Suprapubic skin (tissue), 4 donors: ENCODE measurements around the gene DDX41. TPM values are rescaled to one million over a fixed set of nuclear protein-coding genes. Genes with fewer than 3 reads are reported as not detected.

Experiments used
- DNase-seq, 2 donors: peaks; one replicate each; pipeline ENCODE4 v3.0.0-alpha.2; 2019; ENCODE audit warnings: low spot score in 2 of 2
- H3K27ac ChIP-seq: fragments of 200-600 bp; sonication (generic); one replicate; pipeline ENCODE4 v1.5.1; 2019
- H3K27me3 ChIP-seq: fragments of 200-600 bp; sonication (generic); one replicate; pipeline ENCODE4 v1.5.1; 2019
- H3K36me3 ChIP-seq: fragments of 200-600 bp; sonication (generic); one replicate; pipeline ENCODE4 v1.5.1; 2019
- H3K4me1 ChIP-seq: fragments of 200-600 bp; sonication (generic); one replicate; pipeline ENCODE4 v1.5.1; 2019
- H3K4me3 ChIP-seq: fragments of 200-600 bp; sonication (generic); one replicate; pipeline ENCODE4 v1.5.1; 2019; ENCODE audit warnings: mild to moderate bottlenecking
- H3K9me3 ChIP-seq: fragments of 200-600 bp; sonication (generic); one replicate; pipeline ENCODE4 v1.5.1; 2019
- EP300 ChIP-seq: sonication (generic); formaldehyde crosslinking; IDR thresholded peaks from one replicate; pipeline ENCODE4 v1.6.1; 2017; ENCODE audit warnings: antibody characterized with exemption
- POLR2A ChIP-seq, 2 donors: fragments of 450-650 bp; IDR thresholded peaks; one replicate each; pipeline ENCODE4 v1.6.1; 2017; ENCODE audit warnings: antibody characterized with exemption in 2 of 2, mild to moderate bottlenecking in 2 of 2, moderate library complexity in 2 of 2
- POLR2AphosphoS5 ChIP-seq, 3 donors: sonication (generic); formaldehyde crosslinking; IDR thresholded peaks; one replicate each; pipeline ENCODE4 v1.6.1; 2017; ENCODE audit warnings: antibody characterized with exemption in 3 of 3
- WGBS: methylation state at CpG from one replicate; pipeline ENCODE4 v1.1.5; 2018; 5-methylcytosine and 5-hydroxymethylcytosine counted together
- total RNA-seq, 4 donors: library from RNA; depleted of rRNA; stranded (reverse); fragments of >200 nt; gene quantifications; one replicate each; pipeline ENCODE4 v1.1.0, GENCODE V29; 2016
- TF ChIP-seq, protein P1 (sequence below), 2 donors: fragments of 200-600 bp in 1 of 2; fragments of 450-650 bp in 1 of 2; sonication (generic) in 1 of 2; IDR thresholded peaks; one replicate each; pipeline ENCODE4 v1.5.1; 2016 to 2019; ENCODE audit warnings: antibody characterized with exemption in 2 of 2, mild to moderate bottlenecking in 1 of 2, moderate library complexity in 1 of 2

The DDX41 gene
- total RNA-seq, 4 donors from 2014 or later: 83.8 to 148 (median 103) TPM

GRCh38 chr5:177509991-177510566 lies 6.7 kb downstream of the DDX41 start:
- Histone ChIP-seq H3K4me3 (no peak overlapping the region), H3K9me3 (no peaks in the 10 kb centered on the region), H3K36me3 (peaks cover 50% of the 10 kb centered on the region), H3K27me3 (no peaks in the 10 kb centered on the region), H3K4me1 (peaks cover 7% of the 10 kb centered on the region), H3K27ac (no peak overlapping the region)
- TF ChIP-seq EP300: no peak
- TF ChIP-seq, protein P1, sequence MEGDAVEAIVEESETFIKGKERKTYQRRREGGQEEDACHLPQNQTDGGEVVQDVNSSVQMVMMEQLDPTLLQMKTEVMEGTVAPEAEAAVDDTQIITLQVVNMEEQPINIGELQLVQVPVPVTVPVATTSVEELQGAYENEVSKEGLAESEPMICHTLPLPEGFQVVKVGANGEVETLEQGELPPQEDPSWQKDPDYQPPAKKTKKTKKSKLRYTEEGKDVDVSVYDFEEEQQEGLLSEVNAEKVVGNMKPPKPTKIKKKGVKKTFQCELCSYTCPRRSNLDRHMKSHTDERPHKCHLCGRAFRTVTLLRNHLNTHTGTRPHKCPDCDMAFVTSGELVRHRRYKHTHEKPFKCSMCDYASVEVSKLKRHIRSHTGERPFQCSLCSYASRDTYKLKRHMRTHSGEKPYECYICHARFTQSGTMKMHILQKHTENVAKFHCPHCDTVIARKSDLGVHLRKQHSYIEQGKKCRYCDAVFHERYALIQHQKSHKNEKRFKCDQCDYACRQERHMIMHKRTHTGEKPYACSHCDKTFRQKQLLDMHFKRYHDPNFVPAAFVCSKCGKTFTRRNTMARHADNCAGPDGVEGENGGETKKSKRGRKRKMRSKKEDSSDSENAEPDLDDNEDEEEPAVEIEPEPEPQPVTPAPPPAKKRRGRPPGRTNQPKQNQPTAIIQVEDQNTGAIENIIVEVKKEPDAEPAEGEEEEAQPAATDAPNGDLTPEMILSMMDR (IDR thresholded peaks at IDR 0.05): no peak
- TF ChIP-seq POLR2AphosphoS5 (IDR thresholded peaks at IDR 0.05): no peak
- TF ChIP-seq POLR2A (IDR thresholded peaks at IDR 0.05): no peak
- no peak for DNase-seq
- WGBS: 55% methylated on average over 4 of the region's 11 CpGs

DNA sequence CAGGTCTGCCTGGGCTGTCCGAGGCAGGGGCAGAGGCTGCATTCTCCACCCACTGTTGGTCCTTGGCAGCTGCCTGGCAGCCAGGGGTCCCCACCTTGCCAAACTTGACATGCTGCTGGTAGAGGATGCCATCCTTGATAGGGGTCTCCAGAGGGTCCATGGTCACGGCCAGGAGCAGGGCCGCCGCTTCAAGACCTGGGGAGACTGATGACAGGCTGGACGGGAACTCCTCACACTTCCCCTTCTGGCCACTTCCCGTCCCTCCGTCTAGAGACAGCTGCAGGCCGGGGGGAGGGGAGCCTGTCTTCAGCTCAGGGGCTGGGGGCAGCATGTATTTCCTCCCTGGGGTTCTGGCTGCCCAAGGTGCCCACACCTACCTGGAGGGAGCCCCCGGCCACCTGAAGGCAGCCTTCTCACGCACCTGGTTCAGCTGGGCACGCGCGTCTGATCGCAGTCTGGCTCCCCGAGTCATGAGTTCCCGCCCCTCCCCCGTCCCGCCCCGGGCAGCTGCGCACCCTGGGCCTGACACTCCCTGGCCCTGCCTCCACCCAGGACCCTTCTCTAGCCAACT lies 7.3 kb downstream of the DDX41 start, which contains the start of gene DOK3:
TSS of gene DOK3 (minus strand) at position 446 of the 571 bp plus-strand sequence. CDS start at position 160, 286 bp downstream.
- no peaks in the 10 kb centered on the region for H3K9me3 ChIP-seq
- H3K27me3 ChIP-seq: no peaks in the 10 kb centered on the region
- DNase-seq: no peak
- H3K4me1 ChIP-seq: peaks cover 4% of the 10 kb centered on the region
- H3K4me3 ChIP-seq: peak within 1 kb of the TSS; percentile 21
- no peak within 1 kb of the TSS for H3K27ac ChIP-seq
- TF ChIP-seq, protein P1 (IDR thresholded peaks at IDR 0.05): no peak
- TF ChIP-seq POLR2AphosphoS5 (IDR thresholded peaks at IDR 0.05) (no peak), POLR2A (IDR thresholded peaks at IDR 0.05) (no peak), EP300 (no peak)
- 39% methylated on average over 12 of the region's 20 CpGs for WGBS
- peaks cover 44% of the 10 kb centered on the region for H3K36me3 ChIP-seq

DNA sequence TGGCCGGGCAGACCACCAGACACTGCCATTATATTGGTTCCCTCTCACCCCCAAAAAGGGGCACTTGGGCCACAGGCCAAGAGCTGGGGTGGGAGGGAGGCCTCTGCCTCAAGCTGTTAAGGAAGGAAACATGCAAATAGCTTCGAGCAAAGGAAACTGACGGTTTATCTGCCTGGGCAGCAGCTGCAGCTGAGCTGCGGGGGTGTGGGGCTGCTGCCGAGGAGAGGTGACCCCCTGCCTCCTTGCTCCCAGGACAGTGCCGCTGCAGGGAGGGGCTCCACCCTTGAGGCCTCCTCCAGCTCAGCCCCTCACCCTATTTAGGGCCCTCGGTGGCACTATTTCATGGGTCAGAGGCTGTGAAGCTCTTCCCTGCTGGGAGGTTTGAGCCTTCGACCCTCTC lies 7.9 kb downstream of the DDX41 start:
- Histone ChIP-seq H3K4me1 (no peaks in the 10 kb centered on the region), H3K4me3 (peak overlapping the region; percentile 21), H3K27ac (no peak overlapping the region), H3K36me3 (peaks cover 38% of the 10 kb centered on the region), H3K9me3 (no peaks in the 10 kb centered on the region), H3K27me3 (no peaks in the 10 kb centered on the region)
- DNase-seq: no peak
- TF ChIP-seq EP300: no peak
- WGBS: 36% methylated on average over 4 of the region's 8 CpGs

GRCh38 chr5:177508221-177508611 lies 8.5 kb downstream of the DDX41 start:
- Histone ChIP-seq H3K36me3 (peaks cover 32% of the 10 kb centered on the region), H3K27me3 (no peaks in the 10 kb centered on the region), H3K4me3 (peak overlapping the region; percentile 21), H3K9me3 (no peaks in the 10 kb centered on the region), H3K4me1 (no peaks in the 10 kb centered on the region), H3K27ac (no peak overlapping the region)
- DNase-seq: no peak
- TF ChIP-seq EP300: no peak
- TF ChIP-seq POLR2A (IDR thresholded peaks at IDR 0.05): no peak
- no peak for TF ChIP-seq POLR2AphosphoS5 (IDR thresholded peaks at IDR 0.05)
- TF ChIP-seq, protein P1 (IDR thresholded peaks at IDR 0.05): no peak
- 96% methylated on average over 5 of the region's 26 CpGs for WGBS

DNA sequence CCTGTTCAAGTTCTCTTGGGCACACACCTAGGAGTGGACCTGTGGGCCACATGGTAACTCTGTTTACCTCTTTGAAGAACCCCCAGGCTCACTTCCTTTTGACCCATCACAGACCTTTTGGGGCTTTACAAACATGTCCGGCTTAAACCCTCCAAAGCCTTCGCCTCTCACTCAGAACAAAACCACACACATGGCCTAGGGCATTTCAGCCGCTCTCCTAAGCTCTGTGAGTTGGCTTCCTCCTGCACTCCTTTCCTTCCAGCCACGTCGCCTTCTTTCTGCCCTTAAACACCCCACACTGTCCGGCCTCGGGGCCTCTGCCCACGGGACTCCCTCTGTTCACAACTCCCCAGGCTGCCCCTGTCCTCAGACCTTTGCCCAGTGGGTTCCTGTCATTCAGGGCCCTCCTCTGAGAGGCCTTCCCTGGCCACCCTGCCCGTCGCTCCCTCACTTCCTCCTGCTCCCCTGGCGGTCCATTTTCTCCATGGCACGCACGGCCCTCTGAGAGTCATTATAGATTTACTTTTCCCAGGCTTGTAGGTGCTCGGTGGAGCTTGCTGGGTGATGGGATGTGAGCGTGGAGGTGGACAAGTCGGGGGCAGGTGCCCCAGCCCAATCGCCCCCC lies 9.1 kb downstream of the DDX41 start:
- Histone ChIP-seq H3K4me3 (peak overlapping the region; percentile 21), H3K27ac (no peak overlapping the region)
- DNase-seq: no peak

More for the DNA sequence above, 9.1 kb downstream of the DDX41 start:
- Histone ChIP-seq H3K9me3 (no peaks in the 10 kb centered on the region), H3K4me1 (no peaks in the 10 kb centered on the region), H3K27me3 (no peaks in the 10 kb centered on the region), H3K36me3 (peaks cover 27% of the 10 kb centered on the region)
- 83% methylated on average over 16 of the region's 17 CpGs for WGBS
- TF ChIP-seq, protein P1 (IDR thresholded peaks at IDR 0.05): no peak
- TF ChIP-seq POLR2AphosphoS5 (IDR thresholded peaks at IDR 0.05): no peak
- TF ChIP-seq EP300: no peak
- no peak for TF ChIP-seq POLR2A (IDR thresholded peaks at IDR 0.05)
